IMR-90 (cell line): ENCODE data around the gene PIEZO1. TPM values are rescaled to one million over a fixed set of nuclear protein-coding genes. Genes with fewer than 3 reads are reported as not detected.

Experiments
- ATAC-seq: fragments of 200-7000 bp; cut with Tn5 transposase; 2 replicates; pipeline ENCODE4 v1.9.1; 2020; ENCODE audit warnings: low read depth, mild to moderate bottlenecking, moderate library complexity
- BruUV-seq: library from RNA; stranded (reverse); fragments of 400-500 nt; replicated peaks from 2 replicates; lab custom pipeline; 2021; lab: Mats Ljungman, UMichigan
- CTCF ChIA-PET: fragments of 300-600 bp; formaldehyde crosslinking; extraction: SDS; loops from one replicate; lab custom pipeline; 2021; ENCODE audit warnings: antibody characterized with exemption; lab: Yijun Ruan, JAX
- POLR2A ChIA-PET: fragments of 300-600 bp; sonication (Branson Sonifier 250); formaldehyde crosslinking; loops from one replicate; lab custom pipeline; 2022; ENCODE audit warnings: antibody characterized with exemption; ENCODE audit not compliant: unreplicated experiment; lab: Charles Lee
- DNase-seq: peaks from one replicate; pipeline ENCODE4 v3.0.0; 2013
- H2AFZ ChIP-seq: replicated peaks from 2 replicates; pipeline ENCODE3; 2013; ENCODE audit warnings: low read length, mild to moderate bottlenecking; ENCODE audit not compliant: poor library complexity
- H2AK5ac ChIP-seq: 2 replicates; pipeline ENCODE4 v1.6.1; 2013; ENCODE audit warnings: low read depth, low read length, inconsistent platforms
- H2AK9ac ChIP-seq: replicated peaks from 2 replicates; pipeline ENCODE3; 2013; ENCODE audit warnings: mild to moderate bottlenecking, low read depth, low read length, moderate library complexity; ENCODE audit not compliant: poor library complexity
- H2BK120ac ChIP-seq: 2 replicates; pipeline ENCODE4 v1.6.1; 2013; ENCODE audit warnings: low read depth, low read length, inconsistent platforms
- H2BK15ac ChIP-seq: 3 replicates; pipeline ENCODE4 v1.6.1; 2013; ENCODE audit warnings: low read depth, low read length, inconsistent platforms
- H2BK20ac ChIP-seq: 2 replicates; pipeline ENCODE4 v1.6.1; 2013; ENCODE audit warnings: low read depth, mild to moderate bottlenecking, inconsistent platforms, low read length, moderate library complexity
- H2BK5ac ChIP-seq: 2 replicates; pipeline ENCODE4 v1.6.1; 2013; ENCODE audit warnings: mild to moderate bottlenecking, low read depth, low read length, inconsistent platforms; ENCODE audit not compliant: poor library complexity, severe bottlenecking
- H3K14ac ChIP-seq: replicated peaks from 2 replicates; pipeline ENCODE4 v1.6.1; 2013; ENCODE audit warnings: low read depth, low read length, inconsistent platforms
- H3K18ac ChIP-seq: 2 replicates; pipeline ENCODE4 v1.6.1; 2013; ENCODE audit warnings: low read depth, low read length, control low read depth
- H3K23ac ChIP-seq: 2 replicates; pipeline ENCODE4 v1.6.1; 2013; ENCODE audit warnings: low read depth, low read length, inconsistent platforms
- H3K27ac ChIP-seq: 2 replicates; pipeline ENCODE4 v1.5.1; 2013; ENCODE audit warnings: mild to moderate bottlenecking, control low read depth, low read length; ENCODE audit not compliant: insufficient read depth
- H3K27me3 ChIP-seq: 2 replicates; pipeline ENCODE4 v1.6.1; 2013; ENCODE audit warnings: low read length; ENCODE audit not compliant: control insufficient read depth, insufficient read depth
- H3K36me3 ChIP-seq: 2 replicates; pipeline ENCODE4 v1.6.1; 2013; ENCODE audit warnings: low read length, mixed read lengths; ENCODE audit not compliant: control insufficient read depth, insufficient read depth
- H3K4ac ChIP-seq: 2 replicates; pipeline ENCODE4 v1.6.1; 2013; ENCODE audit warnings: low read depth, low read length, inconsistent platforms
- H3K4me1 ChIP-seq: 2 replicates; pipeline ENCODE4 v1.6.1; 2013; ENCODE audit warnings: low read length, mixed read lengths; ENCODE audit not compliant: control insufficient read depth, insufficient read depth
- H3K4me2 ChIP-seq: 2 replicates; pipeline ENCODE4 v1.6.1; 2013; ENCODE audit warnings: low read depth, mild to moderate bottlenecking, control low read depth, low read length, moderate library complexity
- H3K4me3 ChIP-seq: 2 replicates; pipeline ENCODE4 v1.5.1; 2013; ENCODE audit warnings: low read depth, mild to moderate bottlenecking, control low read depth, low read length, moderate library complexity; ENCODE audit not compliant: insufficient read depth
- H3K56ac ChIP-seq: 2 replicates; pipeline ENCODE4 v1.6.1; 2013; ENCODE audit warnings: low read length, inconsistent platforms; ENCODE audit not compliant: insufficient read depth; ENCODE audit errors: extremely low read depth
- H3K79me1 ChIP-seq, 2 experiments: 2 replicates each; pipeline ENCODE4 v1.6.1; 2013; ENCODE audit warnings: low read length in 2 of 2, inconsistent platforms in 1 of 2, low read depth in 1 of 2
- H3K9ac ChIP-seq: 2 replicates; pipeline ENCODE4 v1.6.1; 2013; ENCODE audit warnings: low read depth, low read length, control low read depth
- H3K9me1 ChIP-seq: 2 replicates; pipeline ENCODE4 v1.6.1; 2013; ENCODE audit warnings: low read length, inconsistent platforms; ENCODE audit not compliant: insufficient read depth
- H3K9me3 ChIP-seq: 2 replicates; pipeline ENCODE4 v1.6.1; 2013; ENCODE audit warnings: low read length; ENCODE audit not compliant: control insufficient read depth, insufficient read depth
- H4K20me1 ChIP-seq: 2 replicates; pipeline ENCODE4 v1.6.1; 2013; ENCODE audit warnings: low read length, inconsistent platforms; ENCODE audit not compliant: insufficient read depth
- H4K5ac ChIP-seq: 2 replicates; pipeline ENCODE4 v1.6.1; 2013; ENCODE audit warnings: mild to moderate bottlenecking, low read depth, low read length, control low read depth
- H4K8ac ChIP-seq, 2 experiments: 2 replicates each; pipeline ENCODE4 v1.6.1; 2013; ENCODE audit warnings: low read depth in 2 of 2, low read length in 2 of 2, control low read depth in 1 of 2, inconsistent platforms in 1 of 2
- H4K91ac ChIP-seq: 2 replicates; pipeline ENCODE4 v1.6.1; 2013; ENCODE audit warnings: low read depth, low read length, inconsistent platforms; ENCODE audit not compliant: insufficient read depth
- BHLHE40 ChIP-seq: fragments of 150-350 bp; IDR thresholded peaks from 2 replicates; pipeline ENCODE4 v1.6.1; 2016; ENCODE audit warnings: mild to moderate bottlenecking, low read depth, low read length
- CEBPB ChIP-seq: IDR thresholded peaks from 2 replicates; pipeline ENCODE4 v1.6.1; 2012; ENCODE audit warnings: low read depth, low read length, improper control_type of control experiment
- CHD1 ChIP-seq: IDR thresholded peaks from 2 replicates; pipeline ENCODE4 v1.6.1; 2012; ENCODE audit warnings: low read depth, low read length, improper control_type of control experiment
- CTCF ChIP-seq: conservative IDR thresholded peaks from 2 replicates; pipeline ENCODE4 v1.5.1; 2012; ENCODE audit warnings: mild to moderate bottlenecking, low read depth, low read length, improper control_type of control experiment
- ELK1 ChIP-seq: fragments of 150-350 bp; IDR thresholded peaks from 2 replicates; pipeline ENCODE4 v1.6.1; 2016; ENCODE audit warnings: low read depth, mild to moderate bottlenecking, low read length, moderate library complexity, borderline replicate concordance
- FOS ChIP-seq: fragments of 150-350 bp; IDR thresholded peaks from 2 replicates; pipeline ENCODE4 v1.6.1; 2016; ENCODE audit warnings: low read depth, low read length
- MAFK ChIP-seq: IDR thresholded peaks from 2 replicates; pipeline ENCODE4 v1.6.1; 2012; ENCODE audit warnings: low read depth, low read length, improper control_type of control experiment
- MAZ ChIP-seq: IDR thresholded peaks from 2 replicates; pipeline ENCODE4 v1.6.1; 2012; ENCODE audit warnings: low read depth, mild to moderate bottlenecking, low read length, improper control_type of control experiment, moderate library complexity, borderline replicate concordance
- MXI1 ChIP-seq: IDR thresholded peaks from 2 replicates; pipeline ENCODE4 v1.6.1; 2012; ENCODE audit warnings: low read depth, mild to moderate bottlenecking, low read length, moderate library complexity, borderline replicate concordance
- NFE2L2 ChIP-seq: fragments of 150-350 bp; IDR thresholded peaks from 2 replicates; pipeline ENCODE4 v1.6.1; 2016; ENCODE audit warnings: low read depth, mild to moderate bottlenecking, low read length
- POLR2A ChIP-seq: IDR thresholded peaks from 2 replicates; pipeline ENCODE4 v1.6.1; 2012; ENCODE audit warnings: mild to moderate bottlenecking, low read depth, low read length
- RAD21 ChIP-seq: IDR thresholded peaks from 2 replicates; pipeline ENCODE4 v1.6.1; 2012; ENCODE audit warnings: low read length, improper control_type of control experiment
- RCOR1 ChIP-seq: IDR thresholded peaks from 2 replicates; pipeline ENCODE4 v1.6.1; 2012; ENCODE audit warnings: mild to moderate bottlenecking, low read length, improper control_type of control experiment; ENCODE audit not compliant: insufficient replicate concordance
- RFX5 ChIP-seq: IDR thresholded peaks from 2 replicates; pipeline ENCODE4 v1.8.0; 2012; ENCODE audit warnings: low read depth, mild to moderate bottlenecking, low read length, moderate library complexity
- SMC3 ChIP-seq: fragments of 150-350 bp; IDR thresholded peaks from 2 replicates; pipeline ENCODE4 v1.6.1; 2016; ENCODE audit warnings: low read depth, mild to moderate bottlenecking, antibody characterized with exemption, low read length, moderate library complexity
- USF2 ChIP-seq: fragments of 150-350 bp; IDR thresholded peaks from 2 replicates; pipeline ENCODE4 v1.6.1; 2017; ENCODE audit warnings: mild to moderate bottlenecking, antibody characterized with exemption, low read length, low read depth
- WGBS, 2 experiments: methylation state at CpG; one replicate each; pipeline versions ENCODE4 v1.1.5 to v1.1.7; 2013; ENCODE audit warnings: missing lambda C conversion rate in 2 of 2; ENCODE audit not compliant: insufficient read length in 1 of 2; ENCODE audit errors: extremely low coverage in 2 of 2; 5-methylcytosine and 5-hydroxymethylcytosine counted together
- dilution Hi-C: fragments of 300-500 bp; cut with HindIII; formaldehyde crosslinking; loops from one replicate; pipeline ENCODE4 v1.14.3; 2018; ENCODE audit warnings: low sequenced_read_pairs; ENCODE audit not compliant: unreplicated experiment
- in situ Hi-C: fragments of 300-500 bp; cut with MboI; formaldehyde crosslinking; loops from 3 replicates; pipeline ENCODE4 v1.14.3; 2019; ENCODE audit warnings: low sequenced_read_pairs, inconsistent platforms, mixed read lengths
- intact Hi-C: fragments of 100-400 bp; cut with micrococcal nuclease; formaldehyde crosslinking; loops from 2 replicates; pipeline ENCODE4 v1.10.0; 2022
- polyA plus RNA-seq, 3 experiments: library from polyadenylated mRNA; depleted of rRNA; stranded (reverse); fragments of >200 nt; gene quantifications; 2 replicates each; pipeline ENCODE4 v1.2.3, GENCODE V29; 2012; ENCODE audit warnings: low replicate concordance in 1 of 3
- total RNA-seq: library from RNA; depleted of rRNA; stranded (reverse); fragments of >200 nt; gene quantifications from 2 replicates; pipeline ENCODE4 v1.2.3, GENCODE V29; 2012

PIEZO1 gene
- total and polyA plus RNA-seq, 2 of the 4 experiments (the other 2 are of a cell fraction), result 36.2 to 372 TPM

- CTCF ChIA-PET, result no interaction called here
- Histone ChIP-seq H3K4ac (no peak overlapping the region), H3K18ac (no peak overlapping the region), H4K20me1 (peaks cover 21% of the 10 kb centered on the region), H3K9me3 (no peaks in the 10 kb centered on the region), H4K5ac (no peak overlapping the region), H2AFZ (no peak overlapping the region), H3K79me1 (peaks cover 4 to 25% of the 10 kb centered on the region in 2 experiments; a peak in 2 of 4 replicates), H2AK9ac (no peak overlapping the region), H2AK5ac (no peak overlapping the region), H2BK120ac (no peak overlapping the region), H3K23ac (no peak overlapping the region), H3K4me3 (no peak overlapping the region), H2BK15ac (no peak overlapping the region), H3K9ac (no peak overlapping the region), H4K91ac (no peak overlapping the region), H3K36me3 (peaks cover 6% of the 10 kb centered on the region), H3K56ac (no peak overlapping the region), H3K4me1 (peaks cover 24% of the 10 kb centered on the region), H2BK5ac (no peak overlapping the region), H2BK20ac (no peak overlapping the region), H3K9me1 (peaks cover 5% of the 10 kb centered on the region), H3K27ac (no peak overlapping the region), H3K14ac (no peak overlapping the region), H4K8ac (no peak overlapping the region), H3K27me3 (no peaks in the 10 kb centered on the region), H3K4me2 (no peak overlapping the region)
- in situ Hi-C loops, result no loop called here
- POLR2A ChIA-PET, result no interaction called here
- TF ChIP-seq RAD21, result no peak
- no peak for TF ChIP-seq CHD1
- TF ChIP-seq NFE2L2, result no peak
- no peak for TF ChIP-seq CEBPB
- no peak for TF ChIP-seq ELK1
- no peak for TF ChIP-seq RFX5
- TF ChIP-seq USF2, result no peak
- TF ChIP-seq MAFK, result no peak
- no peak for TF ChIP-seq POLR2A
- TF ChIP-seq FOS, result no peak
- TF ChIP-seq MXI1, result no peak
- no peak for TF ChIP-seq BHLHE40
- no peak for TF ChIP-seq CTCF
- TF ChIP-seq MAZ, result no peak
- no peak for TF ChIP-seq SMC3
- no peak for TF ChIP-seq RCOR1
- dilution Hi-C loops, result no loop called here
- DNase-seq, result no peak
- no TSS peak for BruUV-seq
- WGBS, 2 experiments, result 100% methylated on average over 1 of the region's 13 CpGs; no CpG with 5 or more reads in 1 of the 2 experiments
- no peak for ATAC-seq
- intact Hi-C loops, result loop anchor here (5.0 kb wide), 1 partner anchor 403 kb away; the partner anchor contains the start of gene ZNF778
These were observed 29.1 kb upstream of the PIEZO1 start for GRCh38 chr16:88814144-88814502.
